GM18517 (cell line): ENCODE data around the gene RAB27B.
"Not testable (repeated sequence)": the region's sequence is repeated elsewhere in the genome, so short reads cannot be mapped to it uniquely, and the experiment has no call there.

Source experiments
- ATAC-seq: cut with Tn5 transposase; IDR thresholded peaks from one replicate; pipeline ENCODE4 v1.9.1; 2021; ENCODE audit warnings: mild to moderate bottlenecking, moderate library complexity; ENCODE audit not compliant: unreplicated experiment

RAB27B gene, protein sequence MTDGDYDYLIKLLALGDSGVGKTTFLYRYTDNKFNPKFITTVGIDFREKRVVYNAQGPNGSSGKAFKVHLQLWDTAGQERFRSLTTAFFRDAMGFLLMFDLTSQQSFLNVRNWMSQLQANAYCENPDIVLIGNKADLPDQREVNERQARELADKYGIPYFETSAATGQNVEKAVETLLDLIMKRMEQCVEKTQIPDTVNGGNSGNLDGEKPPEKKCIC

DNA sequence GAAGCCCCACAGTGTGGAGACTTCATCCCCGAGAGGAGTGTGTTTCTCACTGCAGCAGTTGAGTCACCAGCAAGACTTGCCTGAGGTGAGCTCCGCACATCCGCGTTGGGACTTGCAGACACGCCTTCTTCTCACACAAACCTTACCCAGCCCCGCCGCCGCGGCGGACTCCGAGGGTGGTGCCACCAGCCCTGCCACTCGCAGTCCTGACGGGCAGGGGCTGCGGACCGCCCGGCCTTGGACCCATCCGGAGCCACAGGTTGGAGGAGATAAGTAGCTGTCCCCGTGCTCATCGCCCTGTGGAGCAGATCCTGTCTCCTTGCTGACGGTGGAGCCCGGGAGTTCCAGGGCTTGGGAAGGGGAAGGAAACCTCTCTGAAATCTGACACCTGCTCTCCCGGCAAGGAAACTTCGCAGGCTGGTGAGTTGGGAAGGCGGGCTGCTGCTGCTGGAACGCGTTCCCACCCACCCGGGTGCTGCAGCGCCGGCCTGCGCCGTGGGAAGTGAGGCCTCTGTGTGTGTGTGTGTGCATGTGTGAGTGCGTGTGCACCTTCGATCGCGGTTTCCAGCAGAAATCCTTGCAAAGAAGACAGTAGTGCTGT is at the start of gene RAB27B:
Gene RAB27B (plus strand): TSS at position 197 of the 601 bp plus-strand sequence. CDS start 49,109 bp downstream, outside the sequence.
- no peak for ATAC-seq

DNA sequence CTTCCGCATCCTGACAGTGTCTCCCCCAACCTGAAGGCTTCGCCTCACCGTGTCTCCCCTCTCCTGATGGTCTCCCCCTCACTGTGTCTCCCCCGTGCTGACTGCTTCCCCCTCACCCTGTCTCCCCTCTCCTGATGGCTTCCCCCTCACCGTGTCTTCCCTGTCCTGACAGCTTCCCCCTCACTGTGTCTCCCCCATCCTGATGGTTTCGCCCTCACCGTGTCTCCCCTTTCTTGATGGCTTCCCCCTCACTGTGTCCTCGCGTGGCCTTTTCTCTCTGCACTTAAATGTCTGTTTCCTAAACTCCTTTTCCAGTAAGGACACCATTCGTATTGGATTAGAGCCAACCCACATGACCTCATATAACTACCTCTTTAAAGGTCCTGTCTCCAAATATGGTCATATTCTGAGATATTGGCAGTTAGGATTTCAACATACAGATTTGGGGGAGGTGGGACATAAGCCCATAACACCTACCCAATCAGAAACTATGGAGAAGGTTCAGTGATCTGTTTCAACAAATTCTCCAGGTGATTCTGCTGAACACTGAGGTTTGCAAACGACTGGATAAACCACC is 47.9 kb upstream of the RAB27B start:
- no peak for ATAC-seq

DNA sequence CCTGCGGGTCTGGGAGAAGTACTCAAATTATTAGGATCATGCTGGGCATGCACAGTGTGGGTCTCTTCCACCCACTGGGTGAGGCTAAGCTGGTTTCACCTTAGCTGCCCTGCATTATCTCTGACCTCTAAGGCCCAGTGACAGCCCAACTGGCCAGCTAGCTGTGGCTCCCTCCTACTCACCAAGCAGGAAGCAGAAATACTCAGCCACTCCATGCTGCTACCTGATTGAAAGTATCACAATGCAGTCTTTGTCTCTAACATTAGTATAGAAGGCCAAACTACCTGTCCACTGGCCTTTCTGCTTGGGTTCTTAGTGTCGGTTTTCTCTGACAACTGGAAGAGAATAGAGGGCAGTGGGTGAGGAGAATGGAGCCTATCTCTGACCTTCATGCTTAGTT is 47.3 kb upstream of the RAB27B start:
- no peak for ATAC-seq

DNA sequence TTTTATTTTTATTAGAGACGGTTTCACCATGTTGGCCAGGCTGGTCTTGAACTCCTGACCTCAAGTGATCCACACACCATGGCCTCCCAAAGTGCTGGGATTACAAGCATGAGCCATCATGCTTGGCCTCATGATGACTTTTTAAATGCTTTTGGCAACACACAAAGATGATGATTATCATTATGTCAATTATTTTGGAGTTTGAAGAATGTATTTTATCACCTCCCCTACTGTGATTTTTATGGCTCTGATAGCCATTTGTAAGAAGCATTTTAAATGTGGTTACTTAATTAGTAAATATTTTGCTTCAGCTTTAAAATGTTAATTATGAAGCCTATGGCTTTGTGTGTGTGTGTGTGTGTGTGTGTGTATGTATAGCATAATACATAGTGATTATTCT is 45.1 kb upstream of the RAB27B start:
- no peak for ATAC-seq

DNA sequence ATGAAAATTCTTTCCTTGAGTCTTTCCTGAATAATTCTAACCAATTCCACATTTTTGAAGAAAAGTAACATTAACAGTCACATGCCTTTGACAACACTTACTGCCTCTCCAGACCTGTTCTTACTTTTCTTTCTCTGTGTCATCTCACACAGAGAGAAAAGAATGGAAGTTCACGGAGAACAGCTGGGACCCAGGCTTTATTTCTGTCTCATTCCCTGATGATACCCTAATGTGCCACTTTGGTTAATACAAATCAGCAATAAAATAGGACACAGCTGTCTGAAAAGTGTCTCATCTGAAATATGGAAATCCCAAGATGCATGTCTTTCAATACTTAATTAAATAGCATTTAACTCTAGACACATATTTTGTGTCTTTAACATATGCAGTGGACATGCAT is 42.1 kb upstream of the RAB27B start:
- ATAC-seq, result no peak

DNA sequence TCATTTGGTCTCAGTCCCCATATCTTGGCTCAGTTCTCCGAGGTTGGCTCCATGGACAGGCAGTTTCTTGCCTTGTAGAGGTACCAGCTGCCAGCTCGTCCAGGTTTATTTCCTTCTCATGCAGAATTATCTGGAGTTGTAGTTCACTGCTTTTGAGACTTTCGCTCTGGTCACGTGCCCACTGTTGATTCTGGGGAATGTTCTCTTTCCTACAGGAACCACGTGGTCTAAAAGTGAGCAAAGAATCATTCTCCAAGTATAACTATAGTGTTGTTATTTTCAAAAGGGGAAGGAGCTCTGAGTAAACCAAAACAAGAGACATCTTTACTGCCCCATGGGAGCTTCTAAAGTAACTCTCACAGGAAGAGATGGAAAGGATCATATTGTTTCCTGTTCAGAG is 41.2 kb upstream of the RAB27B start:
- no peak for ATAC-seq

DNA sequence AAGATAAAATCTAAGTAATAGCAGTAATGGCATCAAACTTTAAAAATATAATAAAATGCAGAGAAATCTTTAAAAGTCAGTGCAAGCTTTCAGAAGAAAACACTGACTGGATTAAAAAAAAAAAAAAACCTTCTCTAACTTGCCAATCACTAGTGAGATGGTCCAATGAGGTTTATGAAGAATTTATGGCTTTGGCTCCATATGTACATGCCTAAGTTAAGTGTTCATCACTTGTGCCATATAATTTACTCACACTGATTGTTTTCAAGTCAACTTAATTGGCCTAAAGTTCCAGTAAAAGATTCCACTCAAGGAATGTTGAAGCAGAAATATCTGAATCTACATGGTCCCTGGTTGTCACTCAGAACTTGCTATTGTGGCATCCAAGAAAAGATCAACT is 40.7 kb upstream of the RAB27B start:
- no peak for ATAC-seq

DNA sequence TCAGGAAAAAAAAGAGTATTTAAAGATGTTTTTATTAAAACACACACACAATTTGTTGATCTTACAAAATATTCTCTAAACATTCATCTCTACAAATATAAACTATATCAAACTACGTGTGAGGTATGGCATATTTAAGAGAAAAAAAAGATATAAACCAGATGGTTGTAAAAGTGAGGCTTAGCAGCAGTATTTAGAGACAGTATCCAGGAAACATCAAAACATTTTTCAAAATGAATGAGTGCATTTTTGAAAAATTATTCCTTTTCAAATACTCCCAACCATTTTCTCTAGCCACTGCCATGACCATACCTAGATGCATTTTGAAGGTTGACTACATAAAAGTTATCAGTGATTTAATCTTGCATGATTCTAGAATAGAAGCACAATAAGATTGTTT is 38.2 kb upstream of the RAB27B start:
- no peak for ATAC-seq

DNA sequence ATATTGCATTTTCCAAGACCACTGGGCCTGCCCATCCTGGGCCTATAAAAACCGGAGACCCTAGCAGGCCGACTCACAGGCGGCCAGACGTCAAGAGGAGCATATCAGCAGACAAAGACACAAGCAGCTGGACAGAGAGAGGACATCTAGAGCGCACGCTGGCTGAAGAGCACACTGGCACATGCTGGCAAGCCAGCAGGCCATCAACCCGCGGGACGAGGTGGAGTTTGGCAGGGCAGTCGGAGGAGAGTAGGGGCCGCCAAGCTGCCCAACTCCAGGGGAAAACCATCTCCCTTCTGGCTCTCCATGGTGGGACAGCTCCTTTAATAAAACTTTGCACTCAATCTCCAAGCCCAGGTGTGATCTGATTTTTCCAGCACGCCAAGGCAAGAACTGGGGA is 36.6 kb upstream of the RAB27B start:
- no peak for ATAC-seq

DNA sequence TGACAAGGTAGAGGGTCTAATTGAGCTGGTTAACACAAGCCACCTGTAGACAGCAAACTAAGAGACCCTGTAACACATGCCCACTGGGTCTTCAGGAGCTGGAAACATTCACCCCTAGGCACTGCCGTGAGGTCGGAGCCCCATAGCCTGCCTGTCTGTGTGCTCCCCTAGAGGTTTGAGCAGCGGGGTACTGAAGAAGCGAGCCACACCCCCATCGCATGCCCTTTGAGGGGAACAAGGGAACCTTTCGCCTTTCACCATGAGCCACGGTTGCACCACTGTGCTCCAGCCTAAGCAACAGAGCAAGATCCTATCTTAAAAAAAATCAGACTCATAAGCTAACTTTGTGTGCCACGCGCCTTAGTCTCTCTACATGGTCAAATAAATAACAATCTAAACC is 36.2 kb upstream of the RAB27B start:
- no peak for ATAC-seq

DNA sequence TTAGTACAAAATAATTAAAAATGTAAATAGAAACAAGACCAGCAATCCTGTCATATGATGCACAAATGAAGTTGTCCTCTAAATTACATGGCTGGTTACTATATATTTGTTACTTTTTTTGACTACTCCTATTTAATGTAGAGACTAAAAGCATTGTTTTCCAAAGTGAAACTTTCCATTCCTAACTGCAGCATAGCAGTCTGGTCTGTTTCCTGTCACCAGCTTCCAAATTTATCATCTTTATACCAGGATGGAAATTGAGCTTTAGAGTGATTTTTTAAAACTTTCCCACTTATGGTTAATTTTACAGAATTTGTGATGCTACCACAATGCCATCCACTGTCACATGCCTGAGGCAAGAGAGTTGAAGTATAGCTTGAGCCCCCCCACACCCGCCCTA is 33.5 kb upstream of the RAB27B start:
- ATAC-seq, result no peak

DNA sequence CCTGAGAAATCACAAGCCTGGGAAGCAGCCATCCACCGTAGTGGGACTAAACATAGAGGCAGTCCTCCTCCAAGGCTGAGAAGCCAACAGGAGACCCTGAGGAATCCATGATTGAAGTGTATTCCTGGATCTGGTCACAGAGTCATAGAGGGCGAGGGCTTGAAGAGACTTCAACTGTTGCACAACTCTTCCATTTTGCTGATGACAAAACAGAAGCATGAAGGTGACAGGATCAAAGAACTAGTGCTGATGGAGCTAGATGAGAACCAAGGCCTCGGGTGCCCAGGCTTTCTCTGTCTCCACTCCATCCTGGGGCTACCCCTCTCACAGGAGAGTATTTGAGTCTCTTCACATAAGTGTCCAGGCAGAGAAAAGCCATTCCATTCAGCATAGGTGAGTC is 30.1 kb upstream of the RAB27B start:
- no peak for ATAC-seq

DNA sequence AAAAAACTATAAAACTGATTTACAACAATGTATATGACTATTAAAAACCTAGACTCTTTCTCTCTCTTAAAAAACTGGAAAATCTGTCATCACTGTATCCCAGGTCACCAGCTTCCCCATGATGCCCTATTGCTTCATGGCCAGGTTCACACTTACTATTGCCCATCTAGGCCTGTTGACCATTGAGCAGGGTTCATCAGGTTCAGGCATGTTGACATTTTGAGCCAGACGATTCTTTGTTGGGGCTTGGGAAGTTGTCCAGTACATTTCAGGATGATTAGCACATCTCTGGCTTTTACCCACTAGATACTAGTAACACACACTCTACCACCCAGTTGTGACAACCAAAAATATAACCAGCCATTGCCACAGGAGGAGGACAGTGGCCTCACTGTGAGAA is 26.9 kb upstream of the RAB27B start:
- ATAC-seq, result no peak

DNA sequence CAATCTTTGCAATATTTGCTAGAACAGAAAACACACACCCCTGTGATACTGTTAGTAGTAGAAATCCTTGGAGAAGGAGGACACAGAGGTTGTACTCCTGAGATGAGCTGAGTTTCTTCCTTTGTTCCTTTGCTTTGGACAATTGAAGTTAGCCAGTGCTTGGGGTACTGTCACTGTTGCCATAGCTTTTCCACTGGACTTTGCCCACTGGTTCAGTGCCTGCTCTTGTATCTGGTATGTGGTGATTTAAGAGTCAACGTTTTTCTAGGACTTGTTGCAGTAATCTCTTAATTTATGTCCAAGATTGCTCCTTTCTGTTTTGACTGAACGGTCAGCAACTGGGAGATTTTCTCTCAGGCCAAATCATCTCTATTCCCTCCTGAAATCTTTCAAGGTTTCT is 26.1 kb upstream of the RAB27B start:
- ATAC-seq, result no peak

DNA sequence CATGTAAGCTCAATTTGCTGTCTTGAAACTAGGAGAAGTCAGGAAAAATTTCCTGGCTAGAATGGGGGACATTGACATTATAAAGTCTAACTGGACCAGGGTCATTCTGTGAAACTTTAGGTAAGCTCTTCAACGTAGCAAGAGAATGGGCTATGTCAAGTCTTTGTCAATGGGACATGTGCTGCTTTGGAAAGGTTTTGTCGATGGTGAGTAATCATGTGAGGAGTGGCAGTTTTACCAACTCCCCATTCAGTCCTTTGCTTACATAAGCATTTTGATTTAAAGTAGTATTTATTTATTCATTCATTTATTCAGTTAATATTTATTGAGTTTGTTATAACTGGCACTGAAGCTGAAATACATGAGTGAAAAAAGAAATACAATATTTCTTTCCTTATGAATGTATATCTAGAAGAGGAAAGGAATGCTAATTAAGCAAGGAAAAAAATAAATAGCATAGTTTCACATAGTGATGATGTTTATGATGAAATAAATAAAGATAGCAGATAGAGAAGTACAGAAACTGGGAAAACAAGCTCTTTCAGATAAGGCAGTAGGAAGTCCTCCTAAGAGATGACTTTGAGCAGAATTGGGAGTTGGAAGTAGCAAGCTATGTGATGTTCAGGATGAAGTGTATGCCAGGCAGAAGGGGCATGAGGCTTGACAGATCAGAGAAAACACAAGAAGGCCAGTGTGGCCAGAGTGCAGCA is 25.4 kb upstream of the RAB27B start:
- no peak for ATAC-seq

DNA sequence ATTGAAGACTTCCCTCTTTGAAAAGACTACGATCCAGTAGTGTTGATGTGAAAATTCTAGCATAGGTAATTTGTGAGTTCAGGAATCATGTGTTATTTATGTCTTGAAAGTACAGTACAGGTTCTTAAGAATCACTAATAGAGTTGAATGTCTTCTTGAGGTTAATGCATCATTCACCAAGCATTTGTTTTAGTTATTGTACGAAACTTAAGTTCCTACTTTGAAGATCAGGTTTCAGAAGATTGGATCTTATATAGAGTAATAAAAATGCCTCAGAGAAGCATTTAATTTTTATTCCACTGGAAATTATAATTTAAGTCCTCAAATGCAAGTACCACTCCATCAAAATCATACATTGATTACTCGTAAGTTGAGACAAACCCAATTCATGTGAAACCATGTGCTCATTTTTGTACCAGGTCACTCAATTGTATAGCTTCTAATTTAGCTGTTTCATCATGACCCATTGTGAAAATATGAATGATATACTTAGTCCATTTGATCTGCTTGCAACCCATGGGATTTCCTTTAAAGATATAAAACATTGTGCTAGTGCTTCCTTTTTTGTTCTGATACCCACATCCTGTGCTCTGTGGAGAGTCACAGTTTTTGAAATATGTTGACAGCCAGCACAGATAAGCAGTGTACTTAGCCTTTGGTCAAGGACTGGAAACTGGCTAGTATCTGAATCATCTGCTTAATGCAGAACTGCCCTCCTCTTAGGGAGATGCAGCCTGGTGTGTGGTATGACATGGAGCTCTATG is 22.5 kb upstream of the RAB27B start:
- no peak for ATAC-seq

DNA sequence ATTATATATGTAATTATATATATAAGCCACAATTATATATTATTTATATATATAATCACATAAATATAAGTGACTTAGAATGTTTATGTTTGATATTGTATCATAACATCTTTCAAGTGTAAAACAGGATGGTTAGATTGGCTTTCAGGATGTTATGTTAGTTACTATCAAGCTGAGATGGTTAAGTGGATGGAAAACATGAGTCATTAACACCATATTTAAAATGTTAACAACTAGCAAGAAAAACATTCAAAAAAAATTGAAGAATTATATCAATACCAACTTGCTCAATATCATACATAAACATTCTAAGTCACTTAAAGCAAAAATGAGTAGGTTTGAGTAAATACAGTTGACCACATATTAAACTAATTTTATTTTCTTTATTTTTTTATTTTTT is 21.8 kb upstream of the RAB27B start:
- no peak for ATAC-seq

DNA sequence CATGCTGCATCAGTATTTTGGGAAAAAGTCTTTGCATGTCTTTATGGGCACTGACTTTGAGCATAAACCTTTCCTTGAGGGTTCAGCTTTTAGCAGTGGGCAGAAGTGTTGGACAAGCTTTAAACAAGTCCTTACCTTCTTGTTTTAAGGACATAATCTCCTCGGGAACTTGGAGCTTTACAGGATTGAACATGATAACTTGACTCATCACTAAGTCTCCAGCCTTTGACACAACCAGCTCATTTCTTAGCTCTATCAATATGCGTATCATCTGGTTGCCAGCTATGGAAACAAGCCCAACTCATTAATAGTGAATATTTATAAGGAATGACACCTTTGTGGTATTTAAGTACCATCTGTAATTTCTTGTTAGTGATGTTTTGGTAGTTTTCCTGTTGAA is 21.0 kb upstream of the RAB27B start:
- no peak for ATAC-seq

DNA sequence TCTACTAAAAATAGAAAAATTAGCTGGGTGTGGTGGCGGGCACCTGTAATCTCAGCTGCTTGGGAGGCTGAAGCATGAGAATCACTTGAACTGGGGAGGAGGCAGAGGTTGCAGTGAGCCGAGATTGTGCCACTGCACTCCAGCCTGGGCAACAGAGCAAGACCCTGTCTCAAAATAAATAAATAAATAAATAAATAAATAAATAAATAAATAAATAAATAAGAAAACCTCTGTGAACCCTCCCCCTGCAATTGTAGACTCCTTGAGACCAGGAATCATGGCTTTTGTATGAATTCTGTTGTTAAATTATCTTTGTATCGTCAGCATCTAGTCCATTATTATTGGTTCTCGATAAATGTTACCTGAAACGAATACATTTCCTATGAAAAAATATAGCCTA is 17.6 kb upstream of the RAB27B start:
- ATAC-seq, result not testable (repeated sequence)

DNA sequence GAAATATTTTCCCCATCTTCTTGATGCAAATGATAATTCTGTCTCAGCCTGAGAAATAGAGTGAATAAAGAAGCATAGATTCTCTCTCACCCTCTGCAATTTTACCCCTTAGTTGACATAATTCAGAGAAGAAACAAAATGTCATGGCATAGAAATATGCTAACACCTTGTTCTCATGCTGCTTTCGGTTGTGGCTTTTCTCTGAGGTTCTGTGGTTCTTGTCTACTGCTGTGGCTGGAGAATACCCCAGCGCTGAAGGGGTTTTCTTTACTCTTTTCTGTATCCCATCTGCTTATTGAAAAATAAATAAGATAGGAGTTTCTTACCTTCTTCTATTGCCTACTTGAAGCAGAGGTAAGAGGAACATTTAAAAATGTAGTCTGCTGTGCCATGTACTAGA is 15.4 kb upstream of the RAB27B start:
- no peak for ATAC-seq

DNA sequence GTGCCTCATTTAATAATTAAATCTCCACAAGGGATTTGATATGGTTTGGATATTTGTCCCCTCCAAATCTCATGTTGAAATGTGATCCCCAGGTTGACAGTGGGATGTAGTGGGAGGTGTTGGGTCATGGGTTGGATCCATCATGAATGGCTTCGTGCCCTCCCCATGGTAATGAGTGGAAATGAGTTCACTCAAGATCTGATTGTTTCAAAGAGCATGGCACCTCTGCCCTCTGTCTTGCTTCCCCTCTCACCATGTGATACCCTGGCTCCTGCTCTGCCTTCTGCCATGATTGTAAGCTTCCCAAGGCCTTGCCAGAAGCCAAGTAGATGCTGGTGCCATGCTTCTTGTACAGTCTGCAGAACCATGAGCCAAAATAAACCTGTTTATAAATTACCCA is 15.0 kb upstream of the RAB27B start:
- ATAC-seq, result no peak
